SK-N-MC (cell line): Measurements from ENCODE around the gene SLC13A4.

Experiments used
- EZH2 ChIP-seq: fragments of 200-600 bp; sonication (generic); IDR thresholded peaks from one replicate; pipeline ENCODE4 v1.6.1; 2017; ENCODE audit warnings: antibody characterized with exemption
- FOXP2 ChIP-seq: optimal IDR thresholded peaks from 2 replicates; pipeline ENCODE3; 2011; ENCODE audit warnings: mild to moderate bottlenecking, moderate library complexity; ENCODE audit not compliant: insufficient read depth; ENCODE audit errors: extremely low read length, control extremely low read depth

DNA sequence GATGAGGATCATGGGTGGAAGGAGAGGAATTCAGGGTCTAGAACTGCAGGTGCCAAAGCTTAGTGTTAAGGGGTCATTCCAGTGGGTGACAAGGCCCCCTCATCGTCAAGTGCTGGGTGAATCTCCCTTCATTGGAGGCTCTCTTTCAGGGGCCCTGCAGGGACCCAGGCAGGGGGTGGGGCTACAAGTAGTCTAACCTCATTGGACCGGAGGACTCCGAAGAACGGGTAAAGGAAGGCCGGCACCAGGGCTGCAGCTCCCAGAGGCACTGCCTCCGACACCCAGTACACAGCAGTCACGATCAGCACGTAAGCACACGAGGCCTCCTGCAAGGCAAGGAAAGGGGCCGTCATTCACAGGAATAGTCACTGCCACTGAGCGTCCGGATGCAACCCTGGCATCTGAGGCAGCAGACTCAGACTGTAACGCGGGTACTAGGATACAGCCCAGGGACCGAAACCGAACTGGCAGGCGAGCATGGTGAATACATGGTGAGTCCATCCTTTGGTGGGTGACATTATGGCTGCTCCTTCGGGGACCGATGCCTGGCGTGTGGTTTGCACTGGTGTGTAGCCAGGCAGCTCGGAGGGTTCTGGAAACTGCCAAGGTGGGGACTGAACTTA is 6.7 kb downstream of the SLC13A4 start:
- TF ChIP-seq EZH2 (no peak), FOXP2 (no peak)
